Measurements from ENCODE around the gene YAF2.
A peak's percentile ranks its signal among the peaks of the same experiment; 100 is the strongest.

The YAF2 gene

DNA sequence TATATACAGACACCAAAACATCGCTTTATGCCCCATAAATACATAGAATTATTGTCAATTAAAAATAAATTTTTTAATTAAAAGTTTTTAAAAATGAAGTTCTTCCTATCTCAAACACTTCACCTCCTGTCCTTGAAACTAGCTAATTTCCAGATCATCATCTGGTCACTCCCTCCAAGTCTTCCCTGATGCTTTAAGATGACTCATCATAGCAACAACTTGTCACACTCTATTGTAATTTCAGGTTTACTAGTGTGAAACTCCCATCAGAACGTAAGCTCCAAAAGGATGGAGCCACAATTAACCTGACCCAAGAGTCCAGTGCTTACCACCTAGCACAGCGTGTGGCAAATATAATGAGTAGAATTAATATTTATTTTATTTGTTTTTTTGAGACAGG, 109.7 kb downstream of the YAF2 start:
- no peak overlapping the region for H3K4me3 ChIP-seq (ENCODE audit: low read depth in 1 of 2, low read length in 1 of 2)
- no peaks in the 10 kb centered on the region for H3K27me3 ChIP-seq
- no peak overlapping the region for H3K27ac ChIP-seq
- no peaks in the 10 kb centered on the region for H3K9me3 ChIP-seq
- TF ChIP-seq CTCF (IDR thresholded peaks at IDR 0.05) = no peak
- no peaks in the 10 kb centered on the region for H3K36me3 ChIP-seq
- H3K4me1 ChIP-seq (ENCODE audit: control insufficient read depth in 1 of 2, insufficient read depth in 1 of 2, low read depth in 1 of 2, low read length in 1 of 2) = peaks cover 0 to 7% of the 10 kb centered on the region in 2 experiments

DNA sequence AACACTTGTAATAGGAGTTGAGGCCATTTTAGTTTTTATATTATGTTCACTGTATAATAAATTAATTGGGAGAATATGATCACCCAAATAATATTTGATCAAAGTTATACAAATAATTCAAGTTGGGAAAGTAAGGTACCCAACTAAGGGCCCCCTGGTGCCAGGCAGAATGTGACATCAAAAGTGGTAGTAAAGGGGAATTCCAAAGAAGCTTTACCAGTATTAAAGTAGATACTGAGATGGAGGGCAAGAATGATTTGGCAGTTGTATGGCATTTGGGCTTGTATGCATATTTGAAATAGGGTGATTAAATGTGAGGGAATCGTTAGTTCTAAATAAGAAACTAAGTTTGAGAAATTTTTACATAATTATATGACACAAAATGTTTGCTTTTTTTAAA, 111.1 kb downstream of the YAF2 start:
- Histone ChIP-seq H3K27me3 (no peaks in the 10 kb centered on the region), H3K4me3 (ENCODE audit: low read depth in 1 of 2, low read length in 1 of 2) (no peak overlapping the region), H3K27ac (no peak overlapping the region), H3K4me1 (ENCODE audit: control insufficient read depth in 1 of 2, insufficient read depth in 1 of 2, low read depth in 1 of 2, low read length in 1 of 2) (peaks cover 0 to 7% of the 10 kb centered on the region in 2 experiments), H3K36me3 (no peaks in the 10 kb centered on the region), H3K9me3 (no peaks in the 10 kb centered on the region)
- TF ChIP-seq CTCF (IDR thresholded peaks at IDR 0.05) = no peak

- Histone ChIP-seq H3K27ac (peak overlapping the region; percentile 28), H3K9me3 (no peaks in the 10 kb centered on the region), H3K4me1 (ENCODE audit: control insufficient read depth in 1 of 2, insufficient read depth in 1 of 2, low read depth in 1 of 2, low read length in 1 of 2) (peaks cover 0 to 7% of the 10 kb centered on the region in 2 experiments), H3K4me3 (ENCODE audit: low read depth in 1 of 2, low read length in 1 of 2) (no peak overlapping the region), H3K36me3 (no peaks in the 10 kb centered on the region), H3K27me3 (no peaks in the 10 kb centered on the region)
- no peak for TF ChIP-seq CTCF (IDR thresholded peaks at IDR 0.05)
These were observed 112.7 kb downstream of the YAF2 start for GRCh38 chr12:42125388-42125767.

- Histone ChIP-seq H3K36me3 (no peaks in the 10 kb centered on the region), H3K4me3 (ENCODE audit: low read depth in 1 of 2, low read length in 1 of 2) (no peak overlapping the region), H3K27me3 (no peaks in the 10 kb centered on the region), H3K4me1 (ENCODE audit: control insufficient read depth in 1 of 2, insufficient read depth in 1 of 2, low read depth in 1 of 2, low read length in 1 of 2) (peaks cover 0 to 7% of the 10 kb centered on the region in 2 experiments), H3K9me3 (no peaks in the 10 kb centered on the region), H3K27ac (peak overlapping the region; percentile 28)
- no peak for TF ChIP-seq CTCF (IDR thresholded peaks at IDR 0.05)
These were observed 113.2 kb downstream of the YAF2 start for GRCh38 chr12:42124764-42125387.

- TF ChIP-seq CTCF (IDR thresholded peaks at IDR 0.05) = no peak
- Histone ChIP-seq H3K9me3 (no peaks in the 10 kb centered on the region), H3K4me1 (ENCODE audit: control insufficient read depth in 1 of 2, insufficient read depth in 1 of 2, low read depth in 1 of 2, low read length in 1 of 2) (no peaks in the 10 kb centered on the region), H3K27me3 (no peaks in the 10 kb centered on the region), H3K36me3 (peaks cover 11% of the 10 kb centered on the region), H3K27ac (no peak overlapping the region), H3K4me3 (ENCODE audit: low read depth in 1 of 2, low read length in 1 of 2) (no peak overlapping the region)
These were observed 118.9 kb downstream of the YAF2 start for GRCh38 chr12:42119085-42119633.

Measured in neutrophil (primary cell).